Measurements from ENCODE around the gene ADD1. TPM values are rescaled to one million over a fixed set of nuclear protein-coding genes. Genes with fewer than 3 reads are reported as not detected.

The ADD1 gene
- 304 TPM for total RNA-seq

GRCh38 chr4:2843263-2843940 lies at the start of gene ADD1:
Gene ADD1, plus strand, starts transcription at chr4:2843844. Its CDS starts 32,072 bp downstream, at chr4:2875916.

GRCh38 chr4:2963175-2963965 lies 119.7 kb downstream of the ADD1 start, which contains the start of the genes GRK4 and NOP14:
Gene GRK4, plus strand, starts transcription at chr4:2963571. Its CDS starts 500 bp downstream, at chr4:2964071.
Gene NOP14, minus strand, starts transcription at chr4:2963406. Its CDS starts 87 bp downstream, at chr4:2963319.

Other genes starting within 250 kb of the ADD1 start
- gene TNIP2, start 87.5 kb upstream of the ADD1 start, total RNA-seq: 19.8 TPM
- gene SH3BP2, start 50.8 kb upstream of the ADD1 start, total RNA-seq: 31.3 TPM
- gene NOP14, start 119.6 kb downstream of the ADD1 start, total RNA-seq: 14.1 TPM
- 15.2 TPM for gene GRK4, start 119.7 kb downstream of the ADD1 start, total RNA-seq
- not detected for gene HTT-AS, start 230.7 kb downstream of the ADD1 start, total RNA-seq
- 82.3 TPM for gene HTT, start 230.8 kb downstream of the ADD1 start, total RNA-seq

All from camera-type eye (tissue), 1 donor.